ENCODE measurements around the gene VWA8. TPM values are rescaled to one million over a fixed set of nuclear protein-coding genes. Genes with fewer than 3 reads are reported as not detected.

The VWA8 gene
- total and polyA plus RNA-seq, 7 donors: 3.0 to 37.5 (median 24.7) TPM

- TF ChIP-seq CTCF (IDR thresholded peaks at IDR 0.05): no peak
- no peak for TF ChIP-seq EP300 (IDR thresholded peaks at IDR 0.05)
- intact Hi-C loops (cut with DNase I): no loop called here
- DNase-seq: no peak
- WGBS, 2 donors: 94 to 98% methylated on average over 1 of the region's 1 CpG
- Histone ChIP-seq H3K9me3 (no peaks in the 10 kb centered on the region), H3K4me1 (no peaks in the 10 kb centered on the region), H3K36me3 (peaks cover 0 to 29% (median 0%) of the 10 kb centered on the region in 4 donors), H3K27ac (no peak overlapping the region), H3K4me3 (no peak overlapping the region), H3K27me3 (no peaks in the 10 kb centered on the region)
These were observed 357.0 kb downstream of the VWA8 start for GRCh38 chr13:41603917-41604316.

GRCh38 chr13:41601718-41602445, 359.0 kb downstream of the VWA8 start:
- Histone ChIP-seq H3K4me1 (peaks cover 0 to under 1% (median 0%) of the 10 kb centered on the region in 4 donors), H3K27me3 (no peaks in the 10 kb centered on the region), H3K36me3 (peaks cover 0 to 8% (median 0%) of the 10 kb centered on the region in 4 donors), H3K4me3 (no peak overlapping the region), H3K27ac (no peak overlapping the region), H3K9me3 (no peaks in the 10 kb centered on the region)
- intact Hi-C loops (cut with DNase I): no loop called here
- WGBS, 2 donors: 95 to 96% methylated on average over 7 of the region's 7 CpGs
- no peak for DNase-seq
- TF ChIP-seq CTCF (IDR thresholded peaks at IDR 0.05) (no peak), POLR2AphosphoS5 (IDR thresholded peaks at IDR 0.05) (no peak), POLR2A (IDR thresholded peaks at IDR 0.05) (no peak)

- no peak for DNase-seq
- H3K27me3 ChIP-seq: no peaks in the 10 kb centered on the region
- 97 to 99% methylated on average over 3 of the region's 3 CpGs for WGBS, 2 donors
- no peaks in the 10 kb centered on the region for H3K9me3 ChIP-seq
- H3K4me1 ChIP-seq: peaks cover 0 to 14% (median 6%) of the 10 kb centered on the region in 4 donors
- TF ChIP-seq EP300 (IDR thresholded peaks at IDR 0.05) (no peak), POLR2AphosphoS5 (IDR thresholded peaks at IDR 0.05) (no peak), POLR2A (IDR thresholded peaks at IDR 0.05) (no peak), CTCF (IDR thresholded peaks at IDR 0.05) (no peak)
- H3K27ac ChIP-seq: no peak overlapping the region
- no peaks in the 10 kb centered on the region for H3K36me3 ChIP-seq
- intact Hi-C loops (cut with DNase I): no loop called here
- no peak overlapping the region for H3K4me3 ChIP-seq
These were observed 361.3 kb downstream of the VWA8 start for GRCh38 chr13:41599619-41600018.

- intact Hi-C loops (cut with DNase I): no loop called here
- no peak for DNase-seq
- Histone ChIP-seq H3K4me1 (peaks cover 0 to 14% (median 6%) of the 10 kb centered on the region in 4 donors), H3K4me3 (no peak overlapping the region), H3K36me3 (no peaks in the 10 kb centered on the region), H3K27me3 (no peaks in the 10 kb centered on the region), H3K27ac (no peak overlapping the region), H3K9me3 (no peaks in the 10 kb centered on the region)
- TF ChIP-seq EP300 (IDR thresholded peaks at IDR 0.05): no peak
- TF ChIP-seq CTCF (IDR thresholded peaks at IDR 0.05): no peak
- no peak for TF ChIP-seq POLR2A (IDR thresholded peaks at IDR 0.05)
- no peak for TF ChIP-seq POLR2AphosphoS5 (IDR thresholded peaks at IDR 0.05)
- 97 to 99% methylated on average over 2 of the region's 2 CpGs for WGBS, 2 donors
These were observed 363.4 kb downstream of the VWA8 start for GRCh38 chr13:41597348-41598041.
